Measurements from ENCODE around the gene FPR3. TPM values are rescaled to one million over a fixed set of nuclear protein-coding genes. Genes with fewer than 3 reads are reported as not detected.

Gene FPR3
- total RNA-seq, 1 experiment from 2014 or later: not detected

DNA sequence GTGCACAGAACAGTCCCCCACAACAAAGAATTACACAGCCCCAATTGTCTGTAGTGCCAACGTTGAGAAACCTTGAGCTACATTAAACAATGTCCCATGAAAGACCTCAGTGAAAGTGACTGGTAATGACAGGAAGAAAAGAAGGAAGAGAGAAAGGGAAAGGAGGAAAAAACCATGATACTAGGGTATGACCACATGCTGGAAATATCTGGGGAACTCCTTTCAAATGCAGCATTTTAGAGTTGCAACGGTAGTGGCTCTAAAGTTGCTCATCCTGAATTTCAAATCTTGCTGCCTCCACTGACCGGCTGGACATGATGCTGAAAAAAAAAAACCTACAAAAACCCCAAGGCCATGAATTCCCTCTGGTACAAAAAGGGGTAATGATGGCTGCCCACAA lies 26.5 kb downstream of the FPR3 start:
- H3K4me2 ChIP-seq (ENCODE audit: insufficient read depth, insufficient read length, low read length): no peak overlapping the region
- no peak overlapping the region for H2BK20ac ChIP-seq (ENCODE audit: low read depth, low read length, poor library complexity, severe bottlenecking)
- H3K56ac ChIP-seq (ENCODE audit: insufficient read length, low read depth, low read length): no peak overlapping the region
- H3K23me2 ChIP-seq (ENCODE audit: insufficient read length, low read depth, low read length, poor library complexity, severe bottlenecking): no peaks in the 10 kb centered on the region
- no peak overlapping the region for H3K14ac ChIP-seq (ENCODE audit: insufficient read depth, low read length)
- no peak overlapping the region for H2AK5ac ChIP-seq (ENCODE audit: insufficient read length, low read length)
- no peak overlapping the region for H3K27ac ChIP-seq (ENCODE audit: insufficient read length, low read depth, low read length)
- DNase-seq: no peak
- H3K4ac ChIP-seq (ENCODE audit: low read depth, low read length): no peak overlapping the region
- no peak overlapping the region for H3K23ac ChIP-seq (ENCODE audit: insufficient read length, low read depth, low read length)
- Mint-ChIP-seq H3K4me3 (no peak overlapping the region), H3K27ac (no peak overlapping the region), H3K27me3 (ENCODE audit: low read depth) (peaks cover 2% of the 10 kb centered on the region; the same call in 1 of the 2 replicates), H3K9me3 (peaks cover 96 to 97% of the 10 kb centered on the region in 2 experiments), H3K4me1 (no peaks in the 10 kb centered on the region), H3K36me3 (ENCODE audit: insufficient read depth in 1 of 3, low read depth in 3 of 3) (peaks cover 0 to 18% (median 5%) of the 10 kb centered on the region in 3 experiments; a peak in 6 of 7 replicates)
- peaks cover 7% of the 10 kb centered on the region for H3K9me3 ChIP-seq (ENCODE audit: control insufficient read depth, low read depth, low read length)
- no peaks in the 10 kb centered on the region for H3K4me1 ChIP-seq (ENCODE audit: insufficient read depth, low read length)
- no peaks in the 10 kb centered on the region for H3K79me1 ChIP-seq (ENCODE audit: insufficient read depth, low read depth, low read length, poor library complexity, severe bottlenecking)
- no peak overlapping the region for H4K91ac ChIP-seq (ENCODE audit: insufficient read length, low read depth, low read length)
- H2AFZ ChIP-seq (ENCODE audit: low read length): no peak overlapping the region
- no peak overlapping the region for H2BK12ac ChIP-seq (ENCODE audit: insufficient read length, low read depth, low read length)
- no peak overlapping the region for H4K8ac ChIP-seq (replicated peaks; ENCODE audit: insufficient read length, low read depth, low read length)
- no peak overlapping the region for H3T11ph ChIP-seq (ENCODE audit: low read length)
- no peak overlapping the region for H2BK120ac ChIP-seq (ENCODE audit: low read depth, low read length, poor library complexity, severe bottlenecking)
- no peaks in the 10 kb centered on the region for H3K79me2 ChIP-seq (ENCODE audit: insufficient read depth, low read length)
- TF ChIP-seq, protein P1, sequence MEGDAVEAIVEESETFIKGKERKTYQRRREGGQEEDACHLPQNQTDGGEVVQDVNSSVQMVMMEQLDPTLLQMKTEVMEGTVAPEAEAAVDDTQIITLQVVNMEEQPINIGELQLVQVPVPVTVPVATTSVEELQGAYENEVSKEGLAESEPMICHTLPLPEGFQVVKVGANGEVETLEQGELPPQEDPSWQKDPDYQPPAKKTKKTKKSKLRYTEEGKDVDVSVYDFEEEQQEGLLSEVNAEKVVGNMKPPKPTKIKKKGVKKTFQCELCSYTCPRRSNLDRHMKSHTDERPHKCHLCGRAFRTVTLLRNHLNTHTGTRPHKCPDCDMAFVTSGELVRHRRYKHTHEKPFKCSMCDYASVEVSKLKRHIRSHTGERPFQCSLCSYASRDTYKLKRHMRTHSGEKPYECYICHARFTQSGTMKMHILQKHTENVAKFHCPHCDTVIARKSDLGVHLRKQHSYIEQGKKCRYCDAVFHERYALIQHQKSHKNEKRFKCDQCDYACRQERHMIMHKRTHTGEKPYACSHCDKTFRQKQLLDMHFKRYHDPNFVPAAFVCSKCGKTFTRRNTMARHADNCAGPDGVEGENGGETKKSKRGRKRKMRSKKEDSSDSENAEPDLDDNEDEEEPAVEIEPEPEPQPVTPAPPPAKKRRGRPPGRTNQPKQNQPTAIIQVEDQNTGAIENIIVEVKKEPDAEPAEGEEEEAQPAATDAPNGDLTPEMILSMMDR (conservative IDR thresholded peaks at IDR 0.05): no peak
- no peaks in the 10 kb centered on the region for H4K20me1 ChIP-seq (ENCODE audit: control insufficient read depth, insufficient read depth, insufficient read length)
- no peak overlapping the region for H3K18ac ChIP-seq (ENCODE audit: insufficient read length, low read depth, low read length)
- H2BK15ac ChIP-seq (ENCODE audit: low read depth, low read length): no peak overlapping the region
- H3K9ac ChIP-seq (ENCODE audit: extremely low read depth, insufficient read length, low read length): no peak overlapping the region
- no peaks in the 10 kb centered on the region for H3K27me3 ChIP-seq (ENCODE audit: insufficient read depth, low read length)
- no CpG with 5 or more reads among the region's 3 CpGs for WGBS (ENCODE audit: extremely low coverage, insufficient read length, low lambda C conversion rate)
- no peak overlapping the region for H2BK5ac ChIP-seq (ENCODE audit: insufficient read length, low read length)
- no peak overlapping the region for H4K5ac ChIP-seq (ENCODE audit: insufficient read length, low read depth, low read length)

Measured in H9 (cell line).